Peyer's patch (tissue), 4 donors: Measurements from ENCODE around the gene CBFB.
A peak's percentile ranks its signal among the peaks of the same experiment; 100 is the strongest.

ENCODE experiments used
- POLR2A ChIP-seq, 2 donors: fragments of 450-650 bp; IDR thresholded peaks; one replicate each; pipeline ENCODE4 v1.5.1; 2017; ENCODE audit warnings: antibody characterized with exemption in 2 of 2, mild to moderate bottlenecking in 2 of 2, moderate library complexity in 2 of 2
- TF ChIP-seq, protein P1 (sequence below), 6 experiments: fragments of 450-650 bp in 4 of 6; fragments of 200-600 bp in 2 of 6; sonication (generic) in 1 of 6; IDR thresholded peaks; one replicate each; pipeline ENCODE4 v1.5.1; 2017 to 2019; ENCODE audit warnings: antibody characterized with exemption in 6 of 6, mild to moderate bottlenecking in 3 of 6, moderate library complexity in 1 of 6

DNA sequence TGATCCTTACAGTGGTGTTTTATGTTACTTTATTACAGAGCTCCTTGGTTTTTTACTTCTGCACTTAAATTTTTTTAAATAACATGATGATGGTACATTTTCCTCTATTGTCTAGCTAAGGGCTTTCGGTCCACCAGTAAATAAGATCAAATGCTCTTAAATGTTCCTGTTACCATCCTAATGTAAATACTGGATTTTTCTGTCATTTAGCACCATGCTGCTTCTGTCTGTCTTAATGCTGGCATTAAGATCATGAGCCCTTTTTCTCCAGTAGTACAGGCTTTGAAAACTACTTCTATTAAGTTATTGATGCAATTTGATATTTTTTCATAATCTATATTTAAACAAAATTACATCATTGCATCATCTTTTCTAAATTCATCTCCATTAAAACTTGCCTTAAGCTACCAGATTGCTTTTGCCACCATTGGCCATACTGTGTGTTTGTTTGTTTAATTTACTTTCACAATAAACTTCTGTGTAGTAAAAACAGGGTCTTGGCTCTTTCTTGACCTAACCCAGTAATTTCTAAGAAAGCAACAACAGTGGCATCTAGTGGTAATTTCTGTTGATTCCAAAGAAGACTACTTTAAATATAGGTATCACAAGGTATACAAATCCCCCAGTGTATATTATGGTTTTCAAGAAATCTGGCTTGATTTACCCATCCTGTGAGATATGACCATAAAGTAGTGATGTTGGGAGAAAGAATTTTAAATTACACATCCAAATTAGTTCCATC is 71.8 kb downstream of the CBFB start:
- TF ChIP-seq POLR2A (IDR thresholded peaks at IDR 0.05): no peak
- TF ChIP-seq, protein P1, sequence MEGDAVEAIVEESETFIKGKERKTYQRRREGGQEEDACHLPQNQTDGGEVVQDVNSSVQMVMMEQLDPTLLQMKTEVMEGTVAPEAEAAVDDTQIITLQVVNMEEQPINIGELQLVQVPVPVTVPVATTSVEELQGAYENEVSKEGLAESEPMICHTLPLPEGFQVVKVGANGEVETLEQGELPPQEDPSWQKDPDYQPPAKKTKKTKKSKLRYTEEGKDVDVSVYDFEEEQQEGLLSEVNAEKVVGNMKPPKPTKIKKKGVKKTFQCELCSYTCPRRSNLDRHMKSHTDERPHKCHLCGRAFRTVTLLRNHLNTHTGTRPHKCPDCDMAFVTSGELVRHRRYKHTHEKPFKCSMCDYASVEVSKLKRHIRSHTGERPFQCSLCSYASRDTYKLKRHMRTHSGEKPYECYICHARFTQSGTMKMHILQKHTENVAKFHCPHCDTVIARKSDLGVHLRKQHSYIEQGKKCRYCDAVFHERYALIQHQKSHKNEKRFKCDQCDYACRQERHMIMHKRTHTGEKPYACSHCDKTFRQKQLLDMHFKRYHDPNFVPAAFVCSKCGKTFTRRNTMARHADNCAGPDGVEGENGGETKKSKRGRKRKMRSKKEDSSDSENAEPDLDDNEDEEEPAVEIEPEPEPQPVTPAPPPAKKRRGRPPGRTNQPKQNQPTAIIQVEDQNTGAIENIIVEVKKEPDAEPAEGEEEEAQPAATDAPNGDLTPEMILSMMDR (IDR thresholded peaks at IDR 0.05): peak in 4 of 6 experiments; percentile 9 to 39 (median 24)
